Stimulated activated CD8-positive, alpha-beta memory T cell treated with anti-CD3 and anti-CD28 coated beads, Interleukin-2, amount 100 ng/mL, for 1 hour (primary cell): Measurements from ENCODE around the gene FUT7.

ENCODE experiments used
- DNase-seq, 2 donors: peaks; one replicate each; pipeline ENCODE4 v3.0.0-alpha.2; 2020; ENCODE audit warnings: low read depth in 2 of 2

Gene FUT7

DNA sequence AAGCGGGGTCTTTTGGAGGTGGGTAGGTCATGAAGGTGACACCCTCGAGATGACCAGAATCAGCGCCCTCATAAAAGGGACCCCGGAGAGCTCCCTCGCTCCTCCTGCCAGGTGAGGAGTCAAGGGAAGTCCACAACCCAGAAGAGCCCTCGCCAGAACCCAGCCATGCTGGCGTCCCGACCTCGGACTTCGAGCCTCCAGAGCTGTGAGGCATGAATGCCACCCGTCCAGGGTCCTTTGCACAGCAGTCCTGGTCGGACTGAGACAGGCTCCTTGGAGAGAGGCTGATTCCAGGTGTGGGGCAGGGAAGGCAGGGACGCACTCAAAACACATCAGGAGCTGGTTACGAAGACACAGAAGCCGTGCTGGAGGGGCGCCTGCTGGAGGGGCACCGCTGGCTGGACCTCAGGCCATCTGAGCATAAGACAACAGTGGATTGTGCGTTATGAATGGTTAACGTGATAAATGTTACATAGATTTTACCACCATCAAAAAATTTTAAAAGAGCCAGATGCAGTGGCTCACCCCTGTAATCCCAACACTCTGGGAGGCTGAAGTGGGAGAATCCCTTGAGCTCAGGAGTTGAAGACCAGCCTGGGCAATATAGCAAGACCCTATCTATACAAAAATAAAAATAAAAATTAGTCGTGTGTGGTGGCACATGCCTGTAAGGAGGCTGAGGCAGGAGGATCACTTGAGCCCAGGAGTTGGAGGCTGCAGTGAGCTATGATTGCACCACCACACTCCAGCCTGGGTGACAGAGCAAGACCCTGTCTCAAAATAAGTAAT is 29.8 kb downstream of the FUT7 start:
- DNase-seq: no peak

- no peak for DNase-seq
Observed at GRCh38 chr9:137000177-137000930, 31.5 kb downstream of the FUT7 start.

- DNase-seq: peak in 1 of 2 donors; percentile 25
Observed at GRCh38 chr9:136997830-136998234, 34.1 kb downstream of the FUT7 start.

DNA sequence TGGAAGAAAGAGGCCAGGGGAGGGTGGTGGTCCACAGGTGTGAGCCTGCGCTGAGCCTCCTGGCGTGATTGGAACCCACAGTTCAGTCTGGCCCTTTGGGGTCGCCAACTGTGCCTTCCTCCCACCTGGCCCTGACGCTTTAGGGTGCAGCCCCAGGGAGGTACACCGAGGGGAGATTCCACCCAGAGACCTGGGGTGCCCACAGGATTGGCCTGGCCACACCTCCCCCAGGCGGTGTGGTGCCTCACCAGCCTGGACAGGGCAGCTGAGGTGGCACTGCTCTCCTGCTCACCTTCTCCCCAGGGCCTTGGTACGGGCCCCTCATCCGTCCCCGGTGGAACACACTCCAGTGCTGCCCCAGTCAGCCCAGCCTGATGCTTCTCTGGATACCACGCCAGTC is 34.5 kb downstream of the FUT7 start:
- no peak for DNase-seq

GRCh38 chr9:136996361-136997292 is 35.3 kb downstream of the FUT7 start, which contains the start of gene CLIC3:
Gene CLIC3, minus strand, starts transcription at chr9:136996568. Its CDS starts 25 bp downstream, at chr9:136996543.
- DNase-seq: peak; percentile 28 to 43

DNA sequence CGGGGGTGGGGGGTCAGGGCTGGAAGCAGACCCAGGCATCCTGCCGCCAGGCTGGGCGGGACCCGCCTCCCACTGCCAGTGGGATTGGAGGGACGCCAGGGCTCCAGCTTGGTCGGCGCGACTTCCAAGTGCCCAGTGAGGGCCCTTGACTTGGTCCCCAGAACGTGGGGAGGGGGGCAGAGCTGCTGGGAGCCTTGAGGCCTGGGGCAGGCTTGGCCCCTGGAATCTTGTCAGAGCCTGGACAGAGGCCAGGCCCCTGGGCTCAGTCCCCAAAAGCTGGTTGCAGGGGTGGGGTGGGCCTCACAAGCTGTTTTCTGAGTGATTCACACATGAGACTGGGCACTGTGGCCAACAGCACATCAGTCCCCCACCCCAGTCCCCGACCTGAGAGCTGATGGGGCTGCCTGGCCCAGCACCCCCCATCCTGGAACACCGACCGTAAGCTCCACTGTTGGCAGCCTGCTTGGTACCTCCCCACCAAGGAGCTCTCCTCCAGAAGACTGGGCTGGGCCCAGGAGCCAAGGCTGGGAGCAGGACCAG is 36.0 kb downstream of the FUT7 start:
- DNase-seq: no peak

DNA sequence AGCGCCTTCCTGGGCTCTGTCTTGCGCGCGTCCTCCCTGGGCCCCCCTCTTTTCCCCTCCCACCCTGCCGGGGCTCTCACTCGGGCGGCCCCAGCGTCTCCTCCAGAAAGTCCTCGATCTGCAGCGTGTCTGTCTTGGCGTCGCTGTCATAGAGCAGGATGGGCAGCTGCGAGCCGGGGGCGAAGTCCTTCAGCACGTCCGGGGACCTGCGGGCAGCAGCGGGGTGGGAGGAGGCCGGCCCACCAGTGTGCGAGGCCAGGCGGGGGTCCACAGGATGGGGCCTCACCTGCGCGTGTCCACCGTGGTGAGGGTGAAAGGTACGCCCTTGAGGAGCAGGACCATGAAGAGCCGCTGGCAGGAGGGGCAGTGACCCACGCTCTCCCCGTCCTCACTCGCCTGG is 36.5 kb downstream of the FUT7 start:
- DNase-seq: no peak

DNA sequence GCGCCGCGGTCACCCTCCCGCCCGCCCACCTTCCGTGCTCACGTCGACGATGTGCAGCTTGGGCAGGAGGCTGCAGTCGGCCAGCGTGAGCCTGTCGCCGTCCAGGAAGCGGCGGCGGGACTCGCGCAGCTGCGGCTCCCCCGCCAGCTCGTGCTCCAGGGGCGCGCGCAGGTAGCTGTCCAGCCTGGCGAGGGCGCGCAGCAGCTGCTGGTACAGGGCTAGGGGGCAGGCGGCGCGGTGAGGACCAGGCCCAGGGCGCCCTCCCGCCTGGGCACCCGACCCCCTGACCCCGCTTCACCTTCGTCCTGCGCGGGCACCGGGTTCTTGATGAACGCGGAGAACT is 37.0 kb downstream of the FUT7 start:
- DNase-seq: no peak

DNA sequence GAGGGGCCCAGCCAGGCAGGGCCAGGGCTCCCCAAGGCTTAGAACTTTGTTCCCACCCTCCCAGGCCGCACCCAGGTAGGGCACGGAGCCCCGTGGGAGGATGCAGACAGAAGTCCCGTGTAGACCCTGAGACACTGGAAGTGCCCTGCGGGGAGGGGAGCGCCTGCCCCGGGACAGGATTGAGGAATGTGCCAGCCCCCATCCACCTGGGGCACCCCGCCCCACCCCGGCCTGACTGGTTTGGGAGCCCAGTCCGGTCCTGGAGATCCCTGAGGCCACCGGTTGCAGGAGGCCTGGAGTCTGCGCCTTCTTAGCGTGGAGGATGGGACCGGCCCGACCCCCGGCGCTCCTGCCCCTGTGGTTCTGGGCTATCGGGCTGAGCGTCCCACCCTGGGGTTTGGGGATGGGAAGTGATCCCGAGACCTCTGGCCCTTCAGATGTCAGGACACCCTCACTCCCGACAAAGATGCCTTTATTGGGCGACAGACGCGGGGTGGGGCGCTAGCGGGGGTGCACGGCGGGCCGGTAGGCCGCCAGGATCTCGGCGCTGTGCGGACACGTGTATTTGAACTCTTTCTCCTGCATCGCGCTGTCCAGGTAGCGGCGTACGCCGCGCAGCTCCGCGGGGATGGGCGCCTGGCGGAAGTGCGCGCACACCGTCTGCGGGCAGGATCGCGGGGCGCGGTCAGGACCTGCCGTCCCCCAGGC is 37.6 kb downstream of the FUT7 start:
- DNase-seq: no peak

- no peak for DNase-seq
Observed at GRCh38 chr9:136992819-136993369, 39.0 kb downstream of the FUT7 start.

DNA sequence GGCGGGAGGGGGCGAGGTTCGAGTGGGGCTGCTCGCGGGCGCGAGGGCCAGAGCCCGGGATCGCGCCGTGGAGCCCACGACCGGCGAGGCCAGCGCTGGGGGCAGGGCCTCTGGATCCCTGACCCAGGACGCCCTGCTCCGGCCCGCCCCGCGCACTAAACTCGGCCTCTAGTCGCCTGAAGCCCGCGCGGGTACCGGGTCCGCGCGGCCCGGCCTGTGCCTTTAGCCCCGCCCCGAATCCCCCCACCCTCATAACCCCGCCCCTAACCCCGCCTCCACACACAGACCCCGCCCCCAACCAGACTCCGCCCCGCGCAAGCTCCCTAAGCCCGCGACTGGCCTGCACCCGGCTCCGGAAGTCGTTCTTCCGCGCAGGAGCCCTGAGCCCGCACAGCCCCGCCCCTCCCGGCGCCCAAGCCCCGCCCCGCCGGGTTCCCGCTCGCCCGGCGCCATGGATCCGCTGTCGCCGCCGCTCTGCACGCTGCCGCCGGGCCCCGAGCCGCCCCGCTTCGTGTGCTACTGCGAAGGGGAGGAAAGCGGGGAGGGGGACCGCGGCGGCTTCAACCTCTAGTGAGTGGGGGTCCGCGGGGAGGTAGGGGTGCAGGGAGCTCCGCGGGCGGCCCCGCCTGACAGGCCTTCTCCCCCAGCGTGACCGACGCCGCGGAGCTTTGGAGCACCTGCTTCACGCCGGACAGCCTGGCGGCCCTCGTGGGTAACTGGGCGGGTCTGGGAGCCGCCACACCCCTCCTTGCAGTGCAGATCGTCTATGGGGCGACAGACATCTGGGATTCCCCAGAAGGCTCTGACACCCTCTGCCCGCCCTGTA is 39.7 kb downstream of the FUT7 start, which contains the start of gene PAXX:
Gene PAXX, plus strand, starts transcription at position 430 of the 826 bp plus-strand sequence. Its CDS starts 22 bp downstream, at position 452.
- DNase-seq: peak; percentile 88 to 91

DNA sequence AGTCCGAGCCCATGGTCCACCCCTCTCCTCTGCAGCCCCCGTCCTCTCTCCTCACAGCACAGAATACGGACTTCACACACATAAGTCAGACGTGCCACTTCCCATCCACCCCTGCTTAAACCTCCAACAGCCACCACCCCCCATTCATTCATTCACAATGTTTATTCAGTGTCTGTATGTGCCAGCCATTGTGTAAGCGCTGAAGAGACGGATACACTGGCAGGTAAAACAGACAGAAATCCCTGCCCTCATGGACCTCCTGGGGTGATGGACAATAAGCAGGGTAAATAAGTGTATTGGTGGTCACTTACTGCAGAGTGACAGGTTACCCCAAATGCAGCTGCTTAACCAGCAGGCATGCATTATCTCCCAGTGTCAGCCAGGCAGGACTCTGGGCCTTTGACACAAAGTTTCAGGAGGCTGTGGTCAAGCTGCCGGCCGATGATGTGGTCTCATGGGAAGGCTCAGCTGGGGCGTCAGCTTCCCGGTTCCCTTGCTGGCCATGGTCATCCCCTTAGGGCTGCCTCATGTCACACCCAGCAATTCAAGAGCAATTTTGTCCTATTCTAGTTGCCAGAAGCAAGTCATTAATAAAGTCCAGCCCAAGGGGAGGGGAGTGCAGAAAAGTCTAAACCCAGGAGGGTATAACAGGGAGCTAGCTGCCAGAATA is 41.5 kb downstream of the FUT7 start:
- DNase-seq: no peak

- DNase-seq: no peak
Observed at GRCh38 chr9:136988872-136989271, 43.0 kb downstream of the FUT7 start.

DNA sequence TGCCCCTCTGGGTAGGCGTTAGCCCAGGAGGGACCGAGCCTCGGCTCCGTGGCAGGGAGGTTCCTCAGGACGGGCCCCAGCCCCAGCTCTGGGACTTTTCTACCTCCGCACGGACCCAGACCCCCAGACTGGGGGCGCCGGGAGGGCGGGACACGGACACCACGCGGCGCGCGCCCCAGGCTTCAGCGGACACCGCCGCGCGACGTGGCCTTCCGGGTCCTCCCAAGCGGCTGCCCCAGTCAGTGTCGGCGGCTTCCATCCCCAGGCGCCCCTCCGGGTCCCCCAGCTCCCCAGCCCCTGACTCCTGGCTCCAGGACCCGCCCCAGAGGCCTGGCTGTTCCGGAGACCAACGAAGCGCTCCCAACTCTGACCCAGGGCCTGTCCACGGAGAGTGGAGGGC is 46.0 kb downstream of the FUT7 start:
- DNase-seq: no peak

DNA sequence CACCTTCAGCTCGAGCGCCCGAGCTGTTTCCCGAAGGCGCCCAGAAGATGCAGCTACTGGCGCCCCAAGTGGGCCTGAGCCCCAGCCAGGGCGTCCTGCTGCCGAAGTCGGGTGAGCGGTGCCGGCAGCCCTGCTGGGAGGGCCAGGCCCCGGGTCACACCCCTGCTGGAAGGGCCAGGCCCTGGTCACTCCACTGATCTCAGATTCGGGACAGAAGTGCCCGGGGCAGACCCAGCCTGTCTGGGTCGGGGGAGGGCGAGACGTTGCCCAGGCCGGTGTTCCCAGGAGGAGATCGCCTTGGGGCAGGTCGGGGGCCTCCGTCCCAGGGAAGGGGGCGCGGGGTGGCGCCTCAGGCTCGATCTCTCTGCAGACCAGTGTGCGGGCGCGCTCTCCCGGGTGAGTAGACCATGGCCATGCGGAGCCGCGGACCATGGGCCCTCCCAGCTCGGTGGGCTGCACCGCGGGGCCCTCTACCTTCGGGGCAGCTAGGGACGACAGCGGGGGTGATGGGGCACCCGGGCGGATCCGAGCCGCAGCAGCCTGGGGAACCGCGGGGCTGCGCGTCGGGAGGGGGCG is 46.8 kb downstream of the FUT7 start:
- DNase-seq: no peak

DNA sequence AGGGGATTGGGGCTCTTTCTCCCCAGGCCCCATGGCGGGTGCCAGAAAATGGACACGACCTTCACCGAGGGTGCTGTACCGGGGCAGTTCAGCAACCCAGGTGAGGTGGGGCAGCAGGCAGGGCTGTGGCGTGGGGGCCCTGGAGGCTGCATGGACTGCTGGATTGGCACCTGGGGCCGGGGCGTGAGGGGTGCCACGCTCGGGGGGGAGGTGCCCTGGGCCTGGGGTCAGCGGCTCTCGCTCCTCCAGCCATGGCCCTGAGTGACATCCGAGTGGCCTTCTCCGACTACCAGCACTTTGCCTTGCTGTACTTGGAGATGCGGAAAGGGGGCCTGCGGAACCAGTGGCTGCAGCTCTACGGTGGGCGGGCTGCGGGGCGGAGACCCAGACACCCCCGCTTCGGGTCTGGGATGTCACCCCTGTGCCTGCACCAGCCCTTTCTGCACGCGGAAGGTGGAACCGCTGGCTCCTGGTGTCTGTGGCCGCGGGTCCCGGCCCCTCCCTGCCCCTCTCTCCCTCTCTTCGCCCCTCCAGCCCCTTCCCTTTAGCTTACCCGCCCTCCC is 47.3 kb downstream of the FUT7 start:
- DNase-seq: no peak

DNA sequence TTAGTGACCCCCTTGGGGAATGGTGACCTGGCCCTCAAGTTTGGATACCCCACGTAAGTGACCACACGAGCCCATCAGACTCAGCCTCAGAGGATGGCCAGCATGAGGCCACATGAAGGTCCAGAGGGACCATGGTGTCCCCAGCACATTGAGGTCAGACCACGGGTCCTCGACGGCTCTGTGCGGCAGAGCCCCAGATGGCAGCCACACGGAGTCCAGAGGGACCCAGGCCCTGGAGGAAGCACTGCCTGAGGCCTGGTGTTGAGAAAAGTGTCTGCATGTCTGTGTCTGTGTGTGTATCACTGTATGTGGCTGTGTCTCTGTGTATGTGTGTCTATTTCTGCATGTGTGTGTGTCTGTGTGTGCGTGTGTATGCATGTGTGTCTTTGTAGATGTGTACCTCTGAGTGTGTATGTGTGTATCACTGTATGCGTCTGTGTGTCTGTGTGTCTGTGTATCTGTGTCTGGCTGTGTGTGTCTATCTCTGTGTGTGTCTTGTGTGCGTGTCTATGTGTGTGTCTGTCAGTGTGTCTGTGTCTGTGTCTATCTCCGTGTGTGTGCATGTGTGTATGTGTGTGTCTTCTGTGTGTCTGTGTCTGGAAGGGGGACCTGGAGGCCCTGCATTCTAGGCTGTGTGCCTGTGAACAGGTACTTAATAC is 48.1 kb downstream of the FUT7 start:
- DNase-seq: no peak

- no peak for DNase-seq
Observed at GRCh38 chr9:136983167-136983566, 48.7 kb downstream of the FUT7 start.
